GM12892 (cell line): ENCODE results near the gene RPS6KB2.

Experiments used
- DNase-seq: peaks from one replicate; pipeline ENCODE4 v3.0.0; 2011; ENCODE audit not compliant: insufficient read length
- FAIRE-seq: peaks from 2 replicates; lab custom pipeline; 2011; peaks lifted over from hg19 to GRCh38; lab: Jason Lieb, UNC
- POLR2A ChIP-seq: IDR thresholded peaks from 2 replicates; pipeline ENCODE4 v1.6.1; 2011; ENCODE audit warnings: low read depth, low read length, control low read depth
- POLR2AphosphoS5 ChIP-seq: IDR thresholded peaks from 2 replicates; pipeline ENCODE4 v1.6.1; 2011; ENCODE audit warnings: low read depth, low read length, control low read depth
- TAF1 ChIP-seq: IDR thresholded peaks from 2 replicates; pipeline ENCODE4 v1.6.1; 2011; ENCODE audit warnings: low read depth, mild to moderate bottlenecking, control low read depth, low read length, borderline replicate concordance

The RPS6KB2 gene

GRCh38 chr11:67429038-67429668 is 859 bp downstream of the RPS6KB2 start:
- no peak for DNase-seq
- no peak for TF ChIP-seq POLR2A
- no peak for TF ChIP-seq POLR2AphosphoS5
- TF ChIP-seq TAF1, result no peak
- FAIRE-seq, result peak; percentile 78

DNA sequence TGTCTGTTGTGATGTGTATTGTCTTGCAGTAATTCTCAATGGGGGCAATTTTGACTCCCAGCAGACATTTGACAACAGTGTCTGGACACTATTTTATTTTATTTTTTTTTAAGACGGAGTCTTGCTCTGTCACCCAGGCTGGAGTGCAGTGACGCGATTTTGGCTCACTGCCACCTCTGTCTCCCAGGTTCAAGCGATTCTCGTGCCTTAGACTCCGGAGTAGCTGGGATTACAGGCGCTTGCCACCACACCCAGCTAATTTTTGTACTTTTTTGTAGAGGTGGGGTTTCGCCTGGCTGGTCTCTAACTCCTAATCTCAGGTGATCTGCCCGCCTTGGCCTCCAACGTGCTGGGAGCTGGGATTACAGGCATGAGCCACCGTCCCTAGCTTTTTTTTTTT is 1.4 kb downstream of the RPS6KB2 start:
- FAIRE-seq (no peak), DNase-seq (no peak)
- TF ChIP-seq TAF1, result no peak
- TF ChIP-seq POLR2A, result no peak
- no peak for TF ChIP-seq POLR2AphosphoS5

- DNase-seq, result no peak
- FAIRE-seq, result no peak
Observed at GRCh38 chr11:67431346-67432249, 3.3 kb downstream of the RPS6KB2 start.

DNA sequence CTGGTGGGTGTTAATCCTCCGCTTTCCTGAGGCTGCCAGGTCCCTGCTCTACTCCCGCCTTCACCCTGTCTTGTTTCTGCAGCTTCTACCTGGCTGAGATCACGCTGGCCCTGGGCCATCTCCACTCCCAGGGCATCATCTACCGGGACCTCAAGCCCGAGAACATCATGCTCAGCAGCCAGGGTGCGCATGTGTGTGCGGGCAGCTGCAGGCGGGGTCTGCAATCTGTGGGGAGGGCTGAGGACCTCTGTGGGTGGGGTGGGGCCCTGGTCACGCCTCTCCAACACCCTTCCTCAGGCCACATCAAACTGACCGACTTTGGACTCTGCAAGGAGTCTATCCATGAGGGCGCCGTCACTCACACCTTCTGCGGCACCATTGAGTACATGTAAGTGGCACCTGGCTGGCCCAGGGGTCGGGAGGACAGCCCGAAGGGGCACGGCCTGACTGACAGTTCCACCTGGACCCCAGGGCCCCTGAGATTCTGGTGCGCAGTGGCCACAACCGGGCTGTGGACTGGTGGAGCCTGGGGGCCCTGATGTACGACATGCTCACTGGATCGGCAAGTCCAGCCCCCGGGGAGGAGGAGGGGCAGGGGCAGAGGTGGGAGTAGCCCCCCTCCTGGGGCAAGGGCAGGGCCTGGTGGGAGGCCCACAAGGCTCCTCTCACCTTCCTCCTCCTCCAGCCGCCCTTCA is 4.5 kb downstream of the RPS6KB2 start:
- TF ChIP-seq POLR2AphosphoS5 (no peak), POLR2A (peak; percentile 4; the same call in 1 of the 2 replicates), TAF1 (no peak)
- FAIRE-seq, result no peak
- no peak for DNase-seq

More at GRCh38 chr11:67431346-67432249, 3.3 kb downstream of the RPS6KB2 start:
- no peak for TF ChIP-seq POLR2A
- peak; percentile 74; the same call in 1 of the 2 replicates for TF ChIP-seq POLR2AphosphoS5
- TF ChIP-seq TAF1, result no peak

- DNase-seq (no peak), FAIRE-seq (peak; percentile 75)
- no peak for TF ChIP-seq POLR2AphosphoS5
- TF ChIP-seq POLR2A, result no peak; the same call in 1 of the 2 replicates
- no peak for TF ChIP-seq TAF1
Observed at GRCh38 chr11:67433536-67434394, 5.5 kb downstream of the RPS6KB2 start.

- TF ChIP-seq POLR2AphosphoS5 (peak; percentile 96), POLR2A (peak; percentile 86), TAF1 (no peak)
- FAIRE-seq (peak; percentile 92), DNase-seq (no peak)
Observed at GRCh38 chr11:67434395-67434881, 6.1 kb downstream of the RPS6KB2 start.

DNA sequence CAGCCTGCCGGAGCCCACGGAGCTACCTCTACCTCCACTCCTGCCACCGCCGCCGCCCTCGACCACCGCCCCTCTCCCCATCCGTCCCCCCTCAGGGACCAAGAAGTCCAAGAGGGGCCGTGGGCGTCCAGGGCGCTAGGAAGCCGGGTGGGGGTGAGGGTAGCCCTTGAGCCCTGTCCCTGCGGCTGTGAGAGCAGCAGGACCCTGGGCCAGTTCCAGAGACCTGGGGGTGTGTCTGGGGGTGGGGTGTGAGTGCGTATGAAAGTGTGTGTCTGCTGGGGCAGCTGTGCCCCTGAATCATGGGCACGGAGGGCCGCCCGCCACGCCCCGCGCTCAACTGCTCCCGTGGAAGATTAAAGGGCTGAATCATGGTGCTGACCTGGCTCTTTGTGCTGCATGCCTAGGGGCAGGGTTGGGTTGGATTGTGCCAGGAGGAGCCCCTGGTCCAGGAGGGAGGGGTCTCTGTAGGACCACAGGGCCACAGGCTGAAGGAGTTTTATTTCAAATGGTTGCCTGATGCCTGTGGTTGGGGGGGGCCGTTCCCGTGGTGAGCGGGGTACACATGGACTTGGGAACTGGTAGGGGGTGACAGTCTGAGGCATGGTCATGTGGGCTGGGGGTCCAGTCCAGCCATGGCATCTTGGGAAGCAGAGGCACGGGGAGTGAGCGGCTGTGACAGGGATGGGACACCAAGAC is 6.9 kb downstream of the RPS6KB2 start:
- DNase-seq (no peak), FAIRE-seq (no peak)
- TF ChIP-seq POLR2AphosphoS5 (peak; percentile 74; the same call in 1 of the 2 replicates), POLR2A (0 out of 2 replicates have a peak, but pooled peaks have one; percentile 44), TAF1 (no peak)

GRCh38 chr11:67435727-67436458 is 7.6 kb downstream of the RPS6KB2 start:
- DNase-seq, result no peak
- TF ChIP-seq POLR2AphosphoS5 (peak; percentile 53), POLR2A (peak; percentile 67; the same call in 1 of the 2 replicates), TAF1 (no peak)
- FAIRE-seq, result no peak

DNA sequence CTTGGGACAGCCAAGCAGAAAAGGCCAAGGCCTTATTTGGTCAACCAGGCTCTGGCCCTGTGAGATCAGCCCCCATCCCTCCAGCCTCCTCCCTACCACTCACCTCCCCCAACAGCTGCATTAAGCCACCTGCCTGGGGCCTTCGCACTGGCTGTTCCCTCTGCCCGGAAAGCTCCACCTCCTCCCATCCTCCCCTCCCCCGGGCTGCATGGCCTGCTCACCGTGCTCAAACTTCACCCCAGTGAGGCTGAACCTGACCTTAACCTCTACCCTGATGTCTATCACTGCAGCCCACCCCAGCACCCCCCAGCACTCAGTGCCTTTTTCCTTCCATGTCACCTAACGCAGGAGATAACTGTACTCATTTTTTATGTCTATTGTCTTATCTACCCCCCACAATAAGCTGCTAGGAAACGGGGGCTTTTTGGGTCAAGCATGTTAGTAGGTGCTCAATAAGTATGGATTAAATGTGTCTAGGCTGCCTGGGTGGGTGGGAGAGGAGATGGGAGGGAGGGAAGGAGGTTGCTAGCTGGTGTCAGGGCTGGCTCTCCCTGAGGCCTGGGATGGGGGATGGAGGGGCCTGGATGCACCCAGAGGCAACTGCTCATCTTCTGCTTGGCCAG is 8.3 kb downstream of the RPS6KB2 start:
- TF ChIP-seq TAF1 (no peak), POLR2AphosphoS5 (peak; percentile 73), POLR2A (no peak; the same call in 1 of the 2 replicates)
- DNase-seq (peak; percentile 91), FAIRE-seq (peak; percentile 100)
